ELR (cell line): Measurements from ENCODE around the gene SFR1.
"Not testable (repeated sequence)": the region's sequence is repeated elsewhere in the genome, so short reads cannot be mapped to it uniquely, and the experiment has no call there.

Experiments used
- DNase-seq: peaks from one replicate; pipeline ENCODE4 v3.0.0-alpha.2; 2015; ENCODE audit warnings: low read depth

SFR1 gene

GRCh38 chr10:104174136-104174535 lies 52.2 kb downstream of the SFR1 start:
- not testable (repeated sequence) for DNase-seq
